ENCODE results near the gene CBX3.
"Not testable (repeated sequence)": the region's sequence is repeated elsewhere in the genome, so short reads cannot be mapped to it uniquely, and the experiment has no call there.

The CBX3 gene

DNA sequence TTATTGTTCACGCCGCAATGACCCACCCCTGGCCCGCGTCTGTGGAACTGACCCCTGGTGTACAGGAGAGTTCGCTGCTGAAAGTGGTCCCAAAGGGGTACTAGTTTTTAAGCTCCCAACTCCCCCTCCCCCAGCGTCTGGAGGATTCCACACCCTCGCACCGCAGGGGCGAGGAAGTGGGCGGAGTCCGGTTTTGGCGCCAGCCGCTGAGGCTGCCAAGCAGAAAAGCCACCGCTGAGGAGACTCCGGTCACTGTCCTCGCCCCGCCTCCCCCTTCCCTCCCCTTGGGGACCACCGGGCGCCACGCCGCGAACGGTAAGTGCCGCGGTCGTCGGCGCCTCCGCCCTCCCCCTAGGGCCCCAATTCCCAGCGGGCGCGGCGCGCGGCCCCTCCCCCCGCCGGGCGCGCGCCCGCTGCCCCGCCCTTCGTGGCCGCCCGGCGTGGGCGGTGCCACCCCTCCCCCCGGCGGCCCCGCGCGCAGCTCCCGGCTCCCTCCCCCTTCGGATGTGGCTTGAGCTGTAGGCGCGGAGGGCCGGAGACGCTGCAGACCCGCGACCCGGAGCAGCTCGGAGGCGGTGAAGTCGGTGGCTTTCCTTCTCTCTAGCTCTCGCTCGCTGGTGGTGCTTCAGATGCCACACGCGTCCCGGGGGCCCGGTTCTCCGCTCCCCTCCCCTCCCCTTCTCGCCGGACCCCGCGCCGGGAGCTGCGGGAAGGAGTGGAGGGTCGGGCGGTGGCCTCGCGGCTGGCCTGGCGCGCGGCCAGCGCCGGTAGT is at the start of gene CBX3:
Gene CBX3, plus strand, starts transcription at position 499 of the 772 bp plus-strand sequence. CDS start 1,254 bp downstream, outside the sequence.
- no peak for DNase-seq (ENCODE audit: low read depth, low spot score)

DNA sequence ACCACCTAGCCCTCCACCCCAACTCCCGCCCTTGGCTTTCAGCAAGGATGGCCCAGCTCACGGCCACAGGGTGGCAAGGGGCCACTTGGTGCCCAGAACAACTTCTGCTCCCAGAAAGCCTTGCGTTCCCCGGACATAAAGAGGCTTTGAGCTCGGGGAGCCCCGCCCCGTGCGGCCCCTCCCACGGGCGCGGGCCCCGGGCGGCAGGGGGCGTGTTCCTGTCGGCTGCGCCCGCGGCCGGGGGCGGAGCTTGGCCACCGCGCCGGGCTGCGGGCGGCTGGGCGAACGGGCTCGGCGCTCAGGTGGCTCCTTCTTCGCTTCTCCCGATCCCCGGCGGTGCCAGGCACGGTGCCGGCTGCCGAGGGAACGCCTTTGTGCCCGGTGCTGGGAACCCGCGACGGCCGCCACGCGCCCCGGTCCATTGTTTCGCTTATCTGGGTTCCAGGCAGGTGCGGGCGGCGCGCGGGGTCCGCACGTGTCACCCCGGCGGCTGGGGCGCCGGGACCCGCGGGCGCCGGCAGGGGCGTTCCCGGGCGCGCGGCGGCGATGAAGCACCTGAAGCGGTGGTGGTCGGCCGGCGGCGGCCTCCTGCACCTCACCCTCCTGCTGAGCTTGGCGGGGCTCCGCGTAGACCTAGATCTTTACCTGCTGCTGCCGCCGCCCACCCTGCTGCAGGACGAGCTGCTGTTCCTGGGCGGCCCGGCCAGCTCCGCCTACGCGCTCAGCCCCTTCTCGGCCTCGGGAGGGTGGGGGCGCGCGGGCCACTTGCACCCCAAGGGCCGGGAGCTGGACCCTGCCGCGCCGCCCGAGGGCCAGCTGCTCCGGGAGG is 49.4 kb upstream of the CBX3 start, which contains the start of gene NFE2L3:
Gene NFE2L3, plus strand, starts transcription at position 246 of the 829 bp plus-strand sequence. Its CDS starts 301 bp downstream, at position 547.
- no peak for DNase-seq (ENCODE audit: low read depth, low spot score)

DNA sequence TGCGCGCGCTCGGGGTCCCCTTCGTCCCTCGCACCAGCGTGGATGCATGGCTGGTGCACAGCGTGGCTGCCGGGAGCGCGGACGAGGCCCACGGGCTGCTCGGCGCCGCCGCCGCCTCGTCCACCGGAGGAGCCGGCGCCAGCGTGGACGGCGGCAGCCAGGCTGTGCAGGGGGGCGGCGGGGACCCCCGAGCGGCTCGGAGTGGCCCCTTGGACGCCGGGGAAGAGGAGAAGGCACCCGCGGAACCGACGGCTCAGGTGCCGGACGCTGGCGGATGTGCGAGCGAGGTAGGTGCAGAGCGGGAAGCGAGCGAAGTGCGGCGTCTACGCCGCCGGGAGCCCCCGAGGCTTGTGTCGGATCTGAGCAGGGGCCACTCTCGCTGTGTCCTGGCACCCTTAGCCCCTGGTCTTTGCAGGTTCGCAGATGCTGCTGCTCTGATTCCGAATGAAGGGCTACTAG is 48.7 kb upstream of the CBX3 start:
- not testable (repeated sequence) for DNase-seq (ENCODE audit: low read depth, low spot score)

DNA sequence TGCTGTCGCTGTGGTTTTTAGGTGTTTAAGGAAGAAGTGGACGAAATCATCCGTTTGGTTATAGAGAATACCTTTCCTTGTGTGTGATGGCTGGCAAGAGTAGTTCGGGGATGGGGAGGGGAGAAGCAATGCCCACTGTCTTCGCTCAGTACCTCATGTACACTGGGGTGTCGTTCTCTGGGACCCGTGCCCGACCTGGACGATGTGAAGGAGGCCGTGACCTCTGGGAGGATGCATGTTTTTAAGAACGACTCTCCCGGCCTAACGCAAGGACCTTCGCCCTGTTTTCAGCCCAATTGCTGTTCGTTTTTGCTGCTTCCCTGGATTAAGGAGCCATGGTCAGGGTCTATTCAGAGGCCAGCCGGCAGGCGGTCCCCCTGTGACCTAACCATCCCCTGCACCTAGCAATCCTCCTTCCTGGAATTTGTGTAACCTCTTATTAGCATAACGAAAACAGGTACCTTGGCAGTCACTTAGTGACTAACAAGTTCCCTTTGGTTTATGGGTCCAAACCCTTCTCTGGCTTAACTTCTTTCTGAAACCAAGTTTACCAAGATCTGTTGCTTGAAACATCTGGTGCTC is 48.2 kb upstream of the CBX3 start:
- DNase-seq (ENCODE audit: low read depth, low spot score), result no peak

DNA sequence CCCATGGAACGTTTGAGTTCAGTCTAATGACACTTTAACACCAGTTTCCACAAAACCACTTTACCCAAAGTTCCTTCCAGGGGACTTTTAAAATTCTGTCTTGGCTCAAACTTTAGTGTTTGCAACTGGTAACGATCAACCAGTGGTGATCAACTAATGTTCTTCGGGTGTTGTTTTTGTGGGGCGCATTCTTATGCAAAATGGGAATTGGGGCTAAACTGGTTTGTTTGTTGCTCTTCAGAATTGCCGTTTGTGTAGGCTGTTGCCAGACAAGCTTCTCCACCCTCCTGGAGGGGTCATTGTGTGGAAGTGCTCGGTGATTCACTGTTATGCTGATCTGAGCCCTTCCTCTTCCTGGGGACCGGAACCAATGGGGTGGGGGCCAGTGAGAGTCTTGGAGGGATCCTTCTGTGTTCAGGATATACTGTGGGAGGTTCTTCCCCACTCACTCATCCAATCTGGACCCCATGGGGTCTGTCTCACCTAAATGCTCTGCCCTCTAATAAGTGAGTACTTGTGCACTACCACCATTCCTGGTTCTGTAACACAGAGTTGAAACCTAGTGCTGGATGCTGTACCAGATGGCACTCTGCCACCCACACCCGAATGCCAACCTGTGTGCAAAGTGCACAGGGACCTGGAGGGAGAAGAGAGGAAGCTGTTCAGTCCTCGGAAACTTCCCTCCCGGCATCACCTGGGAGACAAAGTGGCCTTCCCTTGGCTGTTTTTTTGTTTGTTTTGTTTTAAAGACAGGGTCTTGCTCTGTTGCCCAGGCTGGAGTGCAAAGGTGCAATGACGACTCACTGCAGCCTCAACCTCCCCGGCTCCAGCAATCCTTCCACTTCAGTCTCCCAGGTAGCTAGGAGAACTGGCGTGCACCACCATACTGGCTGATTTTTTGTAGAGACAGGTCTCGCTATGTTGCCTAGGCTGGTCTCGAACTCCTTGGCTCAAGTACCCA is 47.4 kb upstream of the CBX3 start:
- DNase-seq (ENCODE audit: low read depth, low spot score), result no peak

DNA sequence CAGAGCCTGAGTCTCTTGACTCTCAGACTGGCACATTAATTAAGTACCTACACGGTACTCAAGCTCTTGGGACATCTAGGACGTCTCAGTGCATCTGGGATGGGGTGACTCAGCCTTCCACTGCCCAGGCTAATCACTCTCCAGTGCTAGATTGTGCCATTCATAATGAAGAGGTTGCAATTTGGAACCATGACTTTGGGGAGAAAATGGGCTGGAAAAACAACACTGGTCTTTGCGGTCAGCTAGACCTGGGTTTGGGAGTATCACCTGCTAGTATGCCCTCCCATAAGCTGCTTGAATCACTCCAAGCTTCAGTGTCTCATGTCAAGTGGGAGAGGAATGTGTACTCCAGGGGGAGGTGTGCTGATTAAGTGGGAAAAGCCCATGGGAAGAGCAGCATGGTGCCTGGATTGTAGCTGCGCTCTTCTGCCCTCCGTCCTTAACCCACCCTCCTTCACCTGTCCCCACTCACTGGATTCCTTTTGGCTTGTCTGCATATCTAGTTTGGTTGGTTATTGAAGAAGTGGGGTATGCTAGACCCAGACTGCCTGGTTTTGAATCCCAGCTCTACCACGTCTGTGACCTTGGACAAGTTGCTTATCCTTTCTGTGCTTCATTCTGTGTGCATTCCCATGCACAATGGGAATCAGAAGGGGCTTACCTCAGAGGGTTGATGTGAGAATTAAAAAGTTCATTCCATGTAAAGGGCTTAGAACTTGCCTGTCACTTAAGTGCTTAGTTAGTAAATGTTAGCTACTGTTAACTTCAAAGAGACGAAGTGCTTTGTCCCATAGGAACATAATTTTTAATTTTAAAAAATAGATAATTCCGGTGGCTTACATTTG is 45.8 kb upstream of the CBX3 start:
- no peak for DNase-seq (ENCODE audit: low read depth, low spot score)

DNA sequence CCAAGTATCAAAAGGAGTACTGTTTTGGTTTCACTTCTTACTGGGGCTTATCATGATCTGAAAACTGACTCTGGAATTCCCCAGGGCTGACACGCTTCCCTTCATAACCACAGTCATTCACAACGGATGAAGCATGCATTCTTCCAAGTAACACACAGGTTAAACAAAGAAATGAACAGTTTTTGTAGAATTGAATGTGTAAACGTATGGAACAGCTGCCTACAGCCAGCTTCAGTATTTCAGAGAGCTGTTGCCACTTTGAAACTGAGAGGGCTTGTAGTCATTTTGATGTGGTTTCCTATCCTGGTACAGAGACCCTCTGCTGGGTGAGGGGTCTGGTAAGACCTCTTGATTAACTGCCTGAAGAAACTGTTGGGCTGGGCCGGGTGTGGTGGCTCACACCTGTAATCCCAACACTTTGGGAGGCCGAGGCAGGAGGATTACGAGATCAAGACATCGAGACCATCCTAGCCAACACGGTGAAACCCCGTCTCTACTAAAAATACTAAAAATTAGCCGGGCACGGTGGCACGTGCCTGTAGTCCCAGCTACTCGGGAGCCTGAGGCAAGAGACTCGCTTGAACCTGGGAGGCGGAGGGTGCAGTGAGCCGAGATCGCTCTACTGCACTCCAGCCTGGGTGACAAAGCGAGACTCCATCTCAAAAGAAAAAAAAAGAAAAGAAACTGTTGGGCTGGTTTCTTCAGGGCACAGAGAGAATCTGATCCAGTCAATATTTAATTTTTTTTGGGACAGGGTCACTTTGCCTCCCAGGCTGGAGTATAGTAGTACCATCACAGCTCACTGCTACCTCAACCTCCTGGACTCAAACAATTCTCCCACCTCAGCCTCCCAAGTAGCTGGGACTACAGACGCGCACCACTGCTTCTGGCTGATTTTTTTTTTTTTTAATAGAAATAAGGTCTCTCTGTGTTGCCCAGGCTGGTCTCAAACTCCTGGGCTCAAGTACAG is 44.8 kb upstream of the CBX3 start:
- no peak for DNase-seq (ENCODE audit: low read depth, low spot score)

DNA sequence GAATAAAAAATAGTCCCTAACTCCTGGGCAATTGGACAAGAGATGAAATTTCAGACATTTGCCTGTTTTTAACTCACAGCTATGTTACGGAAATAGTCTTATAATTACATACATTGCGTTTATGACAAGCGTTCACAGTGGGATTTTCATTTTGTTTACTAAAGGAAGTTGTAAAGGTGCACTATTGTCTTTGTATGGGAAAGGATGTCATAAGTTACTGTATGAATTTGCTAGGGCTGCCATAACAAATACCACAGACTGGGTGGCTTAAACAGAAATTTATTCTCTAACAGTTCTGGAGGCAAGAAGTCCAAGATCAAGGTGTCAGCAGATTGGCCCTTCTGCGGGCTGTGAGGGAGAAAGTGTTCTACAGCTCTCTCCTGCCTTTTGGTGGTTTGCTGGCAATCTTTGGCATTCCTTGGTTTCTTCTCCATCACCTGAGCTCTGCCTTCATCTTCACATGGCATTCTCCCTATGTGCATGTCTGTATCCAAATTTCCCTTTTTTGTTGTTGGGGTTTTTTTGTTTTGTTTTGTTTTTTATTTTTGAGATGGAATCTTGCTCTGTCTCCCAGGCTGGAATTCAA is 43.9 kb upstream of the CBX3 start:
- no peak for DNase-seq (ENCODE audit: low read depth, low spot score)

DNA sequence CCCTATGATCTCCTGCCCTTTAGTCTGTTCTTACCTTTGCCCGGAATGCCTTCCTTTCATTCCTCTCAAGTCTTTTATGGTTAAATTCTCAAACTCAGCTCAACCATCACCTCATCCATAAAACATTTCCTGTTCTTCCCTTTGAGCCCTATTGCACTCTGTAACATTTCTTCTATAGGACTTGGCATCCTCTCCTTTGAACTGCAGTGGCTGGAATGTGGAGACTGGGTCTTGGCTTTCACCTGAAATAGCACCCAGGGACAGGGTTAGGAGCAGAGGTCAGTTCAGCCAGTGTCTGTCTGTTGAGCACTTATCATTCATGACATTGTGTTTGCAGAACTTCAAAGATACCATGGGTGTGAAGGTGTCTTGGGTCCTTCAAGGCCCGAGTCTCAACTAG is 42.3 kb upstream of the CBX3 start:
- DNase-seq (ENCODE audit: low read depth, low spot score), result no peak

DNA sequence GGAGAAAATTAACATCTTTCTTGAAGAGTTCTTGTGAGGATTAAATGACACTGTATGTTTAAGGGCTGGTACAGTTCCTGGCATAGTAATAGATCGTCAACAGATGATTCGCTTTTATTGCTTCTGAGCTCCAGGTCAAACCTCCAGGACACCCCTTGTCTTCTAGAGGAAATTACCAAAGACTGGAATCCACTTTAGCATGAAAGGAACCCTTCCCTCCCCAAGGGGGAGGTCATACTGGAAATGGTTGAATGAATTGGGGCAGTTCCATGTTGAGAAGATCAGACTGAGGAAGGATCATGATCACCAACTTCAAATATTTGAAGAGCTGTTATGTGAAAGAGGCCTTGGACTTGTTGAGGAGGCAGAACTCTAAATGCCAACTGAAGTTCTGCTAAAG is 40.6 kb upstream of the CBX3 start:
- no peak for DNase-seq (ENCODE audit: low read depth, low spot score)

DNA sequence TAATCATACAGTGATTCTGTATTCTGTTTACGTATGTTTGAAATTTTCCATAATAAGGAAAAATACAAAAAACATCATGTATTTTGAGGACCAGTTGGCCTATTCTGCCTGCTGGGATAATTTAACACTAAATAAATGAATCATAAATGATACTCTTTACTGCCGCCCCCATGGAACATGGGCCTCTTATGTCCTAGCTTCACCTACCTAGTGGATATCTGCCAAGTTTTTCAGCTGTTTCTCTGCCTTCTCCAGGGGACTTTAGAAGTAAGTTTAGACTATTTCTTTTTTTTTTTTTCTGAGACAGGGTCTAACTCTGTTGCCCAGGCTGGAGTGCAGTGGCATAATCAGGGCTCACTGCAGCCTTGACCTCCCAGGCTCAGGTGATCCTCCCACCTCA is 39.1 kb upstream of the CBX3 start:
- DNase-seq (ENCODE audit: low read depth, low spot score), result no peak

DNA sequence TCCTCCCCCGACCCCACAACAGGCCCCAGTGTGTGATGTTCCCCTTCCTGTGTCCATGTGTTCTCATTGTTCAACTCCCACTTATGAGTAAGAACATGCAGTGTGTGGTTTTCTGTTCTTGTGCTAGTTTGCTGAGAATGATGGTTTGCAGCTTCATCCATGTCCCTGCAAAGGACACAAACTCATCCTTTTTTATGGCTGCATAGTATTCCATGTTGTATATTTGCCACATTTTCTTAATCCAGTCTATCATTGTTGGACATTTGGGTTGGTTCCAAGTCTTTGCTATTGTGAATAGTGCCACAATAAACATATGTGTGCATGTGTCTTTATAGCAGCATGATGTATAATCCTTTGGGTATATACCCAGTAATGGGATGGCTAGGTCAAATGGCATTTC is 37.7 kb upstream of the CBX3 start:
- not testable (repeated sequence) for DNase-seq (ENCODE audit: low read depth, low spot score)

DNA sequence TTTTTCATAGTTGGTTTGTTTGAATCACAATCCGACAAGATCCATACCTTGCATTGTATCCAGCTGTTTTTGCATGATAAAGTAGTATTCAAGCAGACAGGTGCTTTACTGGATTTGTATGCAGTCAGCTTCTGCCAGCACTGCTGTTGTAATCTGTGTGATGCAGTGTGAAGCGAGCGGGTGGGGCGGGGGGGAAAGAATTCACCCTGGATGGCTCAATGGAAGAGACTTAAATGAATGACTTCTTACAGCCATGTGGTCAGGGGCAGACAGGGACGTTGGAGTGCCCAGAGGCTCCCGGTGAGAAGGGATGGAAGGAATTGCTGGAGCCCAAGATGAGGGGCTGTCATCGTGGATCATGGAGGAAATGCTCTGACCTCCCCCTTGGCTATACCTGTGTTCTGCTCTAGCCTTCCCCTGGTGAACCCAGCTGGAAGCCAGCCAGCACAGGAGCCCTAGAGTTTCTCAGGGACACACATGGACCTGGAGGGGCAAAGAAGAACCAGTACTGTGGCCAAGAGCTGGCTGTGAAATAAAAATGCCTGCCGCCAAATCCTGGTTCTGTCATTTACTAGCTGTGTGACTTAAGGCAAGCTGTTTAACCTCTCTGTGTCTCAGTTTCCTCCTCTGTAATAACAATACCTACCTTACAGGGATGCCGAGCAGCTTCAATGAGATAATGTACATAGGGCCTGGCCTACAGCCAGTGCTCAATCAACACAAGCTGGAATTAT is 35.4 kb upstream of the CBX3 start:
- DNase-seq (ENCODE audit: low read depth, low spot score), result no peak

DNA sequence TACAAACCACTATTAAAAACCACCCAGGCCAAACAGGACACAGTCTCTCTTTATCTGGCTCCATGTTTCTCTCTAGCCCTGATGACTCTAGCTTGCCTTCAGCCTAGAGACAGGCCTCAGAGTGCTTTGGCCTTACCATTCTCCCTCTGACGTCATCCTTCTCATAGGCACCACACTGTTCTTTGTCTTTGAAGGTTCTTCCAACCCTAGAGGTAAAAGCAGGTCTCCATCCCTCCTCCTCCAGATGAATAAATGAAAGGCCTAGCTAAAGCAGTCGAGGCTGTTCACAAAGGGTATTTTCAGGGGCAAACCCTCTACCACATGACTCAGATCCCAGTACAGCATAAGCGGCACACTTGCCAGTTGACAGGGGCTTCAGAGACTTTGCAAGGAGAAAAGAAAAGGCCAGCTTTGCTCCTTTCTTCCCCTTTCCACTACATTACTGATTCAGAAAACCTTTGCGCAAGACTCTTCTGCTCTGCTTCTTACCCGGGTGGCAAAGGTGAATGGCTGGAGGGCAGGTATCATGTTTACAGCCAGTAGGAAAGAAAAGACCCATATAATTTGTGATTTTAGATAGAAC is 34.8 kb upstream of the CBX3 start:
- DNase-seq (ENCODE audit: low read depth, low spot score), result no peak

DNA sequence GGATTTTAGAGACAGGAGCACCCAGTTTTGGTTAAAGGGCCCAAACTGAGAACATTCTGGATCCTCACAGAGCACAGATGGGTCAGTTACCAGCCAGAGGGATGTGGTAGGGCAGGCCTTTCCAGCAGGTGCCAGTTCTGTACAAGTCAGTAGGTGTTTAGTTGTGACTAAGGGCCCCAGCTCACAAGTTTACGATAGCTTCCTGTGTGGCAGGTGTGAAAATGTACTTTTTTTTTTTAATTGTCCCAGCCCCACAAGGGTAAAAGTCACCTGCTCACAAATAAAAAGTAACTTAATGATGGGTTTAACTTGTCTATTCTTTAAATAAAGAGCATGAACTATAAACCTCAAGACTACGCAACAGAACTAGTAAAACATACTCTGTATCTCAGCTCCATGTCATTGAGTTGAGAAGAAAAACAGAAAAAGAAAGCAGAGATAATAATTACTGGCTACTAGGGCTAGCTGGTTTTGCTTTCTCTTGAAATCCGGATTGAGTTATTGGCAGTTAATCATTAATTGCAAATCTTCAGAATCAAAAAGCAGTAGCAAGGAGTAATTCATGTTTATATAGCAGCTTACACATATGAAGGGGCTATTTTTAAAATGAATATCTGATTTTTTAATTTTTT is 34.1 kb upstream of the CBX3 start:
- no peak for DNase-seq (ENCODE audit: low read depth, low spot score)

DNA sequence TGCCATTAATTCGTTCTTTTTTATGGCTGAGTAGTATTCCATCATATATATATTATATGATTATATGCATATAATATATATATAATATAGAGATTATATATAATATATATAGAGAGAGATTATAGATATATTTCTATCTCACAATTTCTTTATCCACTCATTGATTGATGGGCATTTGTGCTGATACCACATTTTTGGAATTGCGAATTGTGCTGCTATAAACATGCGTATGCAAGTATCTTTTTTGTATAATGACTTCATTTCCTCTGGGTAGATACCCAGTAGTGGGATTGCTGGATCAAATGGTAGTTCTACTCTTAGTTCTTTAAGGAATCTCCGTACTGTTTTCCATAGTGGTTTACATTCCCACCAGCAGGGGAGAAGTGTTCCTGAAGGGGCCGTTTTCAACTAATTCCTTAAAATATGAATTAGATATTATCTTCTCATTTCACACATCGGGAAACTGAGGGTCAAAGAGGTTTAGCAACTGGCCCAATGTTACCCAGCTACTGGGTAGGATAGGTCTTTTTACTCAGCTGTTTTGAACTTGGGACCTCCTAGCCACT is 33.0 kb upstream of the CBX3 start:
- DNase-seq (ENCODE audit: low read depth, low spot score), result no peak

DNA sequence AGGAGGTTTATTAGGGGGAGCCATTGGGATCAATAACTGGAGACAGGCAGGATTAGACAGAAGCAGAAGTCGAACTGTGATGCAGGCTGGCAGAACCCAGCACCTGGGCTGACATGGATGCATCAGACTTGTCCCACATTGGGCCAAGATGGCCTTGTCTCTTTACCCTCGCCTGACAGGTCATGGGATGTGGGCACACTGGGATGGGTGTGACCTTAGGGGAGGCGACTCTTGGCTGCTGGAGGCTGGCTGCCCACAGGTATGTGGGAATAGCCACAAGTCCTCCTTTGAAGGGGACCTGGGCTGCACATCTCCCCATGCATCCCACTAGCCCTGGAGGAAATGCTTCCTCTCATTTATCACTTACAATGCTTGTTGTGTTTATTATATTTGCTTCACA is 32.3 kb upstream of the CBX3 start:
- DNase-seq (ENCODE audit: low read depth, low spot score), result no peak

Measured in brain pericyte (primary cell).